ENCODE results near the gene OR2D2.

The OR2D2 gene

DNA sequence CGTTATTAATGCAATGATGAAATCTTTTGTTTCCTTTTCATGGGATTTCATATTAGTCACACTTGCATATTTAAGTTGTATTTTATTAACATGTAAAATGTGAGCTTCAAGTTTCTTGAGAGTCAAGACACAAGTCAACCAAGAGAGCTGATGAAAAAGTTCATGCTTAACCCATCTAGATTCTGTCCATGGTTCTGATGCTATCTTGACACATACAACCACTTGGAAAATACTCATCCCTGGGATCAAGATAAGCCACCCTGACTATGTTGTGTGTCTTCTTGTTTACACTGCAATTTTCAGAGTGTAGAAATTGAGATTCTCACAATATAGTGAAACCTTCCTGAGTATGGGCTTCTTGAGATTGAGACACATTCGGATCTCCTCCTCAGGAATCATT lies 16.5 kb downstream of the OR2D2 start:
- no peak overlapping the region for H2AK5ac ChIP-seq (ENCODE audit: low read length, severe bottlenecking)
- no peaks in the 10 kb centered on the region for H3K36me3 ChIP-seq (ENCODE audit: control insufficient read depth in 1 of 2, insufficient read depth in 2 of 2, low read depth in 1 of 2, low read length in 2 of 2)
- H2BK5ac ChIP-seq (ENCODE audit: low read depth, low read length, poor library complexity, severe bottlenecking), result no peak overlapping the region
- no peak overlapping the region for H3K4me3 ChIP-seq (ENCODE audit: insufficient read depth in 1 of 2, low read depth in 1 of 2, low read length in 2 of 2)
- no peak overlapping the region for H3K9ac ChIP-seq (ENCODE audit: low read length)
- no peaks in the 10 kb centered on the region for H3K4me1 ChIP-seq (ENCODE audit: control insufficient read depth, insufficient read depth, low read depth, low read length)
- no peak overlapping the region for H3K14ac ChIP-seq (ENCODE audit: low read length in 2 of 2)
- no peak overlapping the region for H3K27ac ChIP-seq (ENCODE audit: low read length, poor library complexity, severe bottlenecking)
- H3K79me1 ChIP-seq (replicated peaks; ENCODE audit: low read length, poor library complexity, severe bottlenecking), result no peaks in the 10 kb centered on the region
- WGBS, result 91% methylated on average over 1 of the region's 2 CpGs
- no peak overlapping the region for H4K8ac ChIP-seq (ENCODE audit: low read length)
- no peak overlapping the region for H4K91ac ChIP-seq (ENCODE audit: low read length)
- peaks cover 11% of the 10 kb centered on the region for H3K9me3 ChIP-seq (ENCODE audit: control insufficient read depth, low read length)
- H2BK12ac ChIP-seq (ENCODE audit: low read length in 2 of 2), result no peak overlapping the region
- no peak overlapping the region for H3K23ac ChIP-seq (ENCODE audit: low read length in 2 of 2)
- H3K18ac ChIP-seq (ENCODE audit: low read depth in 1 of 2, low read length in 2 of 2), result no peak overlapping the region
- no peak overlapping the region for H3K4ac ChIP-seq (ENCODE audit: low read depth in 1 of 2, low read length in 2 of 2)
- H3K4me2 ChIP-seq (ENCODE audit: low read length, poor library complexity, severe bottlenecking), result no peak overlapping the region
- H2BK15ac ChIP-seq (ENCODE audit: low read depth, poor library complexity, severe bottlenecking), result no peak overlapping the region
- no peak overlapping the region for H2BK120ac ChIP-seq (ENCODE audit: low read depth, low read length)
- H3K27me3 ChIP-seq (ENCODE audit: control insufficient read depth in 1 of 2, insufficient read depth in 1 of 2, low read length in 2 of 2), result no peaks in the 10 kb centered on the region
- DNase-seq, result no peak
- H2AFZ ChIP-seq (ENCODE audit: low read depth, low read length), result no peak overlapping the region

DNA sequence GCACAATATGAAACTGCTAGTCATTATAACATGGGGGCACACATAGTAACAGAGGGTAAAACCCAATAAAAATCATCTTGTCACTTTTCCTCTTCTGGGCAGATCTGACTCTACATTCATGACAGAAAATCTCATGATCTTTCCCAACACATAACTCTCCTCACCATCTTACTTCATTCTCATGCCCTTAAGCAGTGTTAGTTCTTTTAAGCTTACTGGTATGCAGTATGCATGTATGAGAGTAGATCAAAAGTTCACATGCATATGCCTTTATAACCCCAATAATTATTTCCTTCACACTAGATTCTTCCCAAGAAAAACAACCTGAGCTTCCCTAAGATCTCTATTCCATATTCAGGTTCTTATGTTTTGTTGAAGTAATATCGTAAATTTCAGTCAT lies 21.0 kb downstream of the OR2D2 start:
- H4K8ac ChIP-seq (ENCODE audit: low read length), result no peak overlapping the region
- WGBS, result no CpG with 5 or more reads among the region's 1 CpG

DNA sequence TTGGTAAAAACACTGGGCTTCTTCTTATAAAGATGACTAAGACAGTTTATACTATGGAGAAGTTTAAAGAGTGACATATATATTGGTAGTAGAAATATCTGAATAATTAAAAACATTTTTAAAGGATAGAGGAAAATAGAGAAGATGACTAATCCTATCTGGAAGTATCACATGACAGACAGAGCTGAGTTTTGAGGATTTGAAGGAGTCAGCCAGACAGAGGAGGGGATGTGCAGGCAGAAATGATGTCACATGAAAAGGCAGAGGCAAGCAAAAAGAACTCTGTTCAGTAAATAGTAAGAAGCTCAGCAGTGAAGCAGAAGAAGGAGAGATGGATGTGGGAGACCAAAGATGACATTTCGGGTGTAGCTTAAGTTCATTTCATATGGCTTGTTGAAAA lies 27.9 kb downstream of the OR2D2 start:
- no peak for DNase-seq
- no peak overlapping the region for H3K18ac ChIP-seq (ENCODE audit: low read depth in 1 of 2, low read length in 2 of 2)
- H3K9me3 ChIP-seq (ENCODE audit: control insufficient read depth, low read length), result no peaks in the 10 kb centered on the region
- H3K14ac ChIP-seq (ENCODE audit: low read length in 2 of 2), result no peak overlapping the region
- no peak overlapping the region for H3K27ac ChIP-seq (ENCODE audit: low read length, poor library complexity, severe bottlenecking)
- no peak overlapping the region for H3K4me2 ChIP-seq (ENCODE audit: low read length, poor library complexity, severe bottlenecking)
- H3K36me3 ChIP-seq (ENCODE audit: control insufficient read depth in 1 of 2, insufficient read depth in 2 of 2, low read depth in 1 of 2, low read length in 2 of 2), result no peaks in the 10 kb centered on the region
- no peak overlapping the region for H2AFZ ChIP-seq (ENCODE audit: low read depth, low read length)
- no peaks in the 10 kb centered on the region for H3K4me1 ChIP-seq (ENCODE audit: control insufficient read depth, insufficient read depth, low read depth, low read length)
- WGBS, result no CpG with 5 or more reads among the region's 1 CpG
- H3K79me1 ChIP-seq (replicated peaks; ENCODE audit: low read length, poor library complexity, severe bottlenecking), result no peaks in the 10 kb centered on the region
- H2BK5ac ChIP-seq (ENCODE audit: low read depth, low read length, poor library complexity, severe bottlenecking), result no peak overlapping the region
- H2BK12ac ChIP-seq (ENCODE audit: low read length in 2 of 2), result no peak overlapping the region
- H3K27me3 ChIP-seq (ENCODE audit: control insufficient read depth in 1 of 2, insufficient read depth in 1 of 2, low read length in 2 of 2), result no peaks in the 10 kb centered on the region
- H4K91ac ChIP-seq (ENCODE audit: low read length), result no peak overlapping the region
- no peak overlapping the region for H3K4me3 ChIP-seq (ENCODE audit: insufficient read depth in 1 of 2, low read depth in 1 of 2, low read length in 2 of 2)
- H4K8ac ChIP-seq (ENCODE audit: low read length), result no peak overlapping the region
- H3K23ac ChIP-seq (ENCODE audit: low read length in 2 of 2), result no peak overlapping the region
- H3K4ac ChIP-seq (ENCODE audit: low read depth in 1 of 2, low read length in 2 of 2), result no peak overlapping the region
- H2AK5ac ChIP-seq (ENCODE audit: low read length, severe bottlenecking), result no peak overlapping the region
- no peak overlapping the region for H2BK15ac ChIP-seq (ENCODE audit: low read depth, poor library complexity, severe bottlenecking)
- H2BK120ac ChIP-seq (ENCODE audit: low read depth, low read length), result no peak overlapping the region
- H3K9ac ChIP-seq (ENCODE audit: low read length), result peak overlapping the region; percentile 46

More for the DNA sequence above, 21.0 kb downstream of the OR2D2 start:
- H2BK120ac ChIP-seq (ENCODE audit: low read depth, low read length), result no peak overlapping the region
- H2AK5ac ChIP-seq (ENCODE audit: low read length, severe bottlenecking), result no peak overlapping the region
- DNase-seq, result no peak
- H3K4me2 ChIP-seq (ENCODE audit: low read length, poor library complexity, severe bottlenecking), result no peak overlapping the region
- no peak overlapping the region for H3K23ac ChIP-seq (ENCODE audit: low read length in 2 of 2)
- H2BK15ac ChIP-seq (ENCODE audit: low read depth, poor library complexity, severe bottlenecking), result no peak overlapping the region
- no peaks in the 10 kb centered on the region for H3K27me3 ChIP-seq (ENCODE audit: control insufficient read depth in 1 of 2, insufficient read depth in 1 of 2, low read length in 2 of 2)
- no peak overlapping the region for H3K4me3 ChIP-seq (ENCODE audit: insufficient read depth in 1 of 2, low read depth in 1 of 2, low read length in 2 of 2)
- H2BK5ac ChIP-seq (ENCODE audit: low read depth, low read length, poor library complexity, severe bottlenecking), result no peak overlapping the region
- no peaks in the 10 kb centered on the region for H3K9me3 ChIP-seq (ENCODE audit: control insufficient read depth, low read length)
- H3K14ac ChIP-seq (ENCODE audit: low read length in 2 of 2), result no peak overlapping the region
- H3K4me1 ChIP-seq (ENCODE audit: control insufficient read depth, insufficient read depth, low read depth, low read length), result no peaks in the 10 kb centered on the region
- H3K9ac ChIP-seq (ENCODE audit: low read length), result no peak overlapping the region
- no peaks in the 10 kb centered on the region for H3K79me1 ChIP-seq (replicated peaks; ENCODE audit: low read length, poor library complexity, severe bottlenecking)
- no peak overlapping the region for H3K27ac ChIP-seq (ENCODE audit: low read length, poor library complexity, severe bottlenecking)
- no peaks in the 10 kb centered on the region for H3K36me3 ChIP-seq (ENCODE audit: control insufficient read depth in 1 of 2, insufficient read depth in 2 of 2, low read depth in 1 of 2, low read length in 2 of 2)
- no peak overlapping the region for H2BK12ac ChIP-seq (ENCODE audit: low read length in 2 of 2)
- H3K4ac ChIP-seq (ENCODE audit: low read depth in 1 of 2, low read length in 2 of 2), result no peak overlapping the region
- no peak overlapping the region for H2AFZ ChIP-seq (ENCODE audit: low read depth, low read length)
- H3K18ac ChIP-seq (ENCODE audit: low read depth in 1 of 2, low read length in 2 of 2), result no peak overlapping the region
- no peak overlapping the region for H4K91ac ChIP-seq (ENCODE audit: low read length)

DNA sequence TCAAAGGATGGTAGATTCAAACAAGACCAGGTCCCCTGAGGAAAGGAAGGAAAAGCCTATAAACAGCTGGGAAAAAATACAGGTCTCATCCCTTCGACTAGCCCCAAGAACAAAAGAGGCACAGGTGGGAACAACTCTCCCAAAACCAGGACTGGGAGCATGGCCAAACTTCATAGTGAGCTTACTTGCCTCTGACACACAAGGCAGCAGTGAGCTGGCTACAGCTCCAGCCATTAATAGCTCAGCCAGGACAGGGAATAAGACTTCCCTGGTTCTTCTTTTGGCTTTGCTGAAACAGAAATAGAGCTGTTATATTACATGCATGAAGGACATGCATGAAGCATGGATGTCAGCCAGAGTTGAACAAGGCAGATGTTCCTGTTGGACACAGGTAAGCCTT lies 29.3 kb downstream of the OR2D2 start, which contains the start of gene OR10A2:
OR10A2 (plus strand) TSS at position 97 of the 400 bp plus-strand sequence. CDS start 6,698 bp downstream, outside the sequence.
- no peak within 1 kb of the TSS for H3K14ac ChIP-seq (ENCODE audit: low read length in 2 of 2)
- H3K9me3 ChIP-seq (ENCODE audit: control insufficient read depth, low read length), result no peaks in the 10 kb centered on the region
- no peak within 1 kb of the TSS for H3K23ac ChIP-seq (ENCODE audit: low read length in 2 of 2)
- no peak within 1 kb of the TSS for H2AK5ac ChIP-seq (ENCODE audit: low read length, severe bottlenecking)
- no peak within 1 kb of the TSS for H2AFZ ChIP-seq (ENCODE audit: low read depth, low read length)
- no peak within 1 kb of the TSS for H3K4ac ChIP-seq (ENCODE audit: low read depth in 1 of 2, low read length in 2 of 2)
- no peak within 1 kb of the TSS for H4K91ac ChIP-seq (ENCODE audit: low read length)
- no peak within 1 kb of the TSS for H3K4me2 ChIP-seq (ENCODE audit: low read length, poor library complexity, severe bottlenecking)
- no peak within 1 kb of the TSS for H3K18ac ChIP-seq (ENCODE audit: low read depth in 1 of 2, low read length in 2 of 2)
- 33% methylated on average over 1 of the region's 1 CpG for WGBS
- no peak within 1 kb of the TSS for H2BK5ac ChIP-seq (ENCODE audit: low read depth, low read length, poor library complexity, severe bottlenecking)
- DNase-seq, result no peak
- no peak within 1 kb of the TSS for H3K27ac ChIP-seq (ENCODE audit: low read length, poor library complexity, severe bottlenecking)
- no peak within 1 kb of the TSS for H2BK15ac ChIP-seq (ENCODE audit: low read depth, poor library complexity, severe bottlenecking)
- no peak within 1 kb of the TSS for H2BK120ac ChIP-seq (ENCODE audit: low read depth, low read length)
- no peak within 1 kb of the TSS for H3K4me3 ChIP-seq (ENCODE audit: insufficient read depth in 1 of 2, low read depth in 1 of 2, low read length in 2 of 2)
- no peaks in the 10 kb centered on the region for H3K79me1 ChIP-seq (replicated peaks; ENCODE audit: low read length, poor library complexity, severe bottlenecking)
- H3K9ac ChIP-seq (ENCODE audit: low read length), result no peak within 1 kb of the TSS
- H3K36me3 ChIP-seq (ENCODE audit: control insufficient read depth in 1 of 2, insufficient read depth in 2 of 2, low read depth in 1 of 2, low read length in 2 of 2), result no peaks in the 10 kb centered on the region
- H3K4me1 ChIP-seq (ENCODE audit: control insufficient read depth, insufficient read depth, low read depth, low read length), result no peaks in the 10 kb centered on the region
- no peak within 1 kb of the TSS for H4K8ac ChIP-seq (ENCODE audit: low read length)
- H2BK12ac ChIP-seq (ENCODE audit: low read length in 2 of 2), result no peak within 1 kb of the TSS
- H3K27me3 ChIP-seq (ENCODE audit: control insufficient read depth in 1 of 2, insufficient read depth in 1 of 2, low read length in 2 of 2), result no peaks in the 10 kb centered on the region

Measured in mesenchymal stem cell (in vitro differentiated cells and primary cell).